Activated CD4-positive, alpha-beta T cell treated with anti-CD3 and anti-CD28 coated beads, Interleukin-2, amount 10 ng/mL, durations not matched to agents 24 days and 14 days (primary cell): ENCODE results near the gene ID2. TPM values are rescaled to one million over a fixed set of nuclear protein-coding genes. Genes with fewer than 3 reads are reported as not detected.

ENCODE experiments used
- DNase-seq: peaks from one replicate; pipeline ENCODE4 v3.0.0; 2022
- H3K27ac Mint-ChIP-seq: one replicate; pipeline ENCODE4 v1.8.0; 2022; ENCODE audit warnings: mild to moderate bottlenecking, mixed read lengths
- H3K27me3 Mint-ChIP-seq: one replicate; pipeline ENCODE4 v1.8.0; 2022; ENCODE audit warnings: mixed read lengths
- H3K36me3 Mint-ChIP-seq: one replicate; pipeline ENCODE4 v1.8.0; 2022; ENCODE audit warnings: low read depth, mild to moderate bottlenecking, mixed read lengths
- H3K4me1 Mint-ChIP-seq: one replicate; pipeline ENCODE4 v1.8.0; 2021; ENCODE audit warnings: mixed read lengths
- H3K4me3 Mint-ChIP-seq: one replicate; pipeline ENCODE4 v1.8.0; 2022; ENCODE audit warnings: mild to moderate bottlenecking, moderate library complexity, mixed read lengths
- H3K9me3 Mint-ChIP-seq: one replicate; pipeline ENCODE4 v1.8.0; 2021; ENCODE audit warnings: mixed read lengths
- intact Hi-C: fragments of 100-400 bp; cut with micrococcal nuclease; formaldehyde crosslinking; loops from one replicate; pipeline ENCODE4 v1.15.1; 2023
- total RNA-seq: library from RNA; stranded (reverse); gene quantifications from 2 replicates; pipeline ENCODE4 v1.2.3, GENCODE V29; 2022

ID2 gene
- total RNA-seq, 1 donor from 2014 or later: 284 TPM

- H3K27me3 Mint-ChIP-seq: peaks cover 3% of the 10 kb centered on the region
- H3K36me3 Mint-ChIP-seq: no peaks in the 10 kb centered on the region
- H3K27ac Mint-ChIP-seq: no peak overlapping the region
- DNase-seq: no peak
- intact Hi-C loops: no loop called here
- no peak overlapping the region for H3K4me3 Mint-ChIP-seq
- H3K9me3 Mint-ChIP-seq: no peaks in the 10 kb centered on the region
- peaks cover 14% of the 10 kb centered on the region for H3K4me1 Mint-ChIP-seq
Measured at GRCh38 chr2:8656160-8656641, 25.7 kb upstream of the ID2 start.

- intact Hi-C loops: no loop called here
- H3K9me3 Mint-ChIP-seq: no peaks in the 10 kb centered on the region
- peaks cover 14% of the 10 kb centered on the region for H3K4me1 Mint-ChIP-seq
- no peak overlapping the region for H3K4me3 Mint-ChIP-seq
- H3K27ac Mint-ChIP-seq: no peak overlapping the region
- DNase-seq: no peak
- H3K36me3 Mint-ChIP-seq: no peaks in the 10 kb centered on the region
- peaks cover 5% of the 10 kb centered on the region for H3K27me3 Mint-ChIP-seq
Measured at GRCh38 chr2:8656811-8657210, 25.0 kb upstream of the ID2 start.

GRCh38 chr2:8657423-8658062, 24.3 kb upstream of the ID2 start:
- peaks cover 14% of the 10 kb centered on the region for H3K4me1 Mint-ChIP-seq
- peak overlapping the region; percentile 44 for H3K27ac Mint-ChIP-seq
- H3K27me3 Mint-ChIP-seq: peaks cover 5% of the 10 kb centered on the region
- peak overlapping the region; percentile 52 for H3K4me3 Mint-ChIP-seq
- no peaks in the 10 kb centered on the region for H3K9me3 Mint-ChIP-seq
- intact Hi-C loops: no loop called here
- no peaks in the 10 kb centered on the region for H3K36me3 Mint-ChIP-seq
- DNase-seq: no peak

GRCh38 chr2:8658064-8658862, 23.6 kb upstream of the ID2 start:
- Mint-ChIP-seq H3K27me3 (peaks cover 5% of the 10 kb centered on the region), H3K4me1 (peaks cover 14% of the 10 kb centered on the region), H3K4me3 (no peak overlapping the region), H3K27ac (no peak overlapping the region), H3K36me3 (no peaks in the 10 kb centered on the region), H3K9me3 (no peaks in the 10 kb centered on the region)
- intact Hi-C loops: no loop called here
- DNase-seq: no peak

GRCh38 chr2:8659092-8659734, 22.6 kb upstream of the ID2 start:
- no peak for DNase-seq
- H3K27ac Mint-ChIP-seq: no peak overlapping the region

GRCh38 chr2:8659735-8660492, 21.9 kb upstream of the ID2 start:
- Mint-ChIP-seq H3K27ac (no peak overlapping the region), H3K4me3 (no peak overlapping the region), H3K36me3 (no peaks in the 10 kb centered on the region), H3K9me3 (no peaks in the 10 kb centered on the region), H3K27me3 (peaks cover 3% of the 10 kb centered on the region), H3K4me1 (peaks cover 17% of the 10 kb centered on the region)
- no peak for DNase-seq
- intact Hi-C loops: no loop called here

More at GRCh38 chr2:8659092-8659734, 22.6 kb upstream of the ID2 start:
- Mint-ChIP-seq H3K4me3 (no peak overlapping the region), H3K36me3 (no peaks in the 10 kb centered on the region), H3K27me3 (peaks cover 5% of the 10 kb centered on the region), H3K4me1 (peaks cover 14% of the 10 kb centered on the region), H3K9me3 (no peaks in the 10 kb centered on the region)
- intact Hi-C loops: no loop called here

- Mint-ChIP-seq H3K4me1 (peaks cover 20% of the 10 kb centered on the region), H3K9me3 (no peaks in the 10 kb centered on the region), H3K4me3 (no peak overlapping the region), H3K27me3 (peaks cover 3% of the 10 kb centered on the region), H3K36me3 (no peaks in the 10 kb centered on the region), H3K27ac (no peak overlapping the region)
- intact Hi-C loops: no loop called here
- no peak for DNase-seq
Measured at GRCh38 chr2:8661235-8661634, 20.6 kb upstream of the ID2 start.

- intact Hi-C loops: no loop called here
- H3K4me3 Mint-ChIP-seq: no peak overlapping the region
- no peak overlapping the region for H3K27ac Mint-ChIP-seq
- H3K4me1 Mint-ChIP-seq: peaks cover 17% of the 10 kb centered on the region
- H3K36me3 Mint-ChIP-seq: no peaks in the 10 kb centered on the region
- H3K27me3 Mint-ChIP-seq: peaks cover 3% of the 10 kb centered on the region
- H3K9me3 Mint-ChIP-seq: no peaks in the 10 kb centered on the region
- no peak for DNase-seq
Measured at GRCh38 chr2:8661736-8662135, 20.1 kb upstream of the ID2 start.

GRCh38 chr2:8662239-8662879, 19.5 kb upstream of the ID2 start:
- intact Hi-C loops: no loop called here
- H3K27ac Mint-ChIP-seq: no peak overlapping the region
- peaks cover 3% of the 10 kb centered on the region for H3K27me3 Mint-ChIP-seq
- DNase-seq: no peak
- no peaks in the 10 kb centered on the region for H3K36me3 Mint-ChIP-seq
- H3K4me1 Mint-ChIP-seq: peaks cover 12% of the 10 kb centered on the region
- no peak overlapping the region for H3K4me3 Mint-ChIP-seq
- no peaks in the 10 kb centered on the region for H3K9me3 Mint-ChIP-seq

GRCh38 chr2:8663997-8664396, 17.9 kb upstream of the ID2 start:
- Mint-ChIP-seq H3K9me3 (no peaks in the 10 kb centered on the region), H3K4me1 (peaks cover 6% of the 10 kb centered on the region), H3K27ac (no peak overlapping the region), H3K27me3 (peaks cover 3% of the 10 kb centered on the region), H3K36me3 (no peaks in the 10 kb centered on the region), H3K4me3 (no peak overlapping the region)
- intact Hi-C loops: no loop called here
- DNase-seq: no peak

- DNase-seq: no peak
- Mint-ChIP-seq H3K9me3 (no peaks in the 10 kb centered on the region), H3K4me1 (peaks cover 6% of the 10 kb centered on the region), H3K36me3 (no peaks in the 10 kb centered on the region), H3K27ac (no peak overlapping the region), H3K4me3 (no peak overlapping the region), H3K27me3 (peaks cover 12% of the 10 kb centered on the region)
- intact Hi-C loops: no loop called here
Measured at GRCh38 chr2:8666581-8666980, 15.3 kb upstream of the ID2 start.

- DNase-seq: no peak
- H3K9me3 Mint-ChIP-seq: peaks cover 1% of the 10 kb centered on the region
- no peak overlapping the region for H3K4me3 Mint-ChIP-seq
- peaks cover 15% of the 10 kb centered on the region for H3K27me3 Mint-ChIP-seq
- no peaks in the 10 kb centered on the region for H3K36me3 Mint-ChIP-seq
- intact Hi-C loops: no loop called here
- H3K27ac Mint-ChIP-seq: no peak overlapping the region
- peaks cover 8% of the 10 kb centered on the region for H3K4me1 Mint-ChIP-seq
Measured at GRCh38 chr2:8667896-8668512, 13.9 kb upstream of the ID2 start.
